Upper lobe of right lung (tissue), 1 donor: ENCODE measurements around the gene TNFAIP8. TPM values are rescaled to one million over a fixed set of nuclear protein-coding genes. Genes with fewer than 3 reads are reported as not detected.

Experiments used
- ATAC-seq: fragments of 200-7000 bp; cut with Tn5 transposase; one replicate; pipeline ENCODE4 v1.9.1; 2020; ENCODE audit warnings: mild to moderate bottlenecking, moderate library complexity
- DNase-seq: peaks from one replicate; pipeline ENCODE4 v3.0.0-alpha.2; 2020
- H3K27ac ChIP-seq: fragments of 200-600 bp; one replicate; pipeline ENCODE4 v1.8.0; 2022
- H3K27me3 ChIP-seq: fragments of 200-600 bp; one replicate; pipeline ENCODE4 v1.8.0; 2022; ENCODE audit warnings: mild to moderate bottlenecking
- H3K36me3 ChIP-seq: fragments of 200-600 bp; one replicate; pipeline ENCODE4 v1.8.0; 2022
- H3K4me1 ChIP-seq: fragments of 200-600 bp; one replicate; pipeline ENCODE4 v1.8.0; 2022
- H3K4me3 ChIP-seq: fragments of 200-600 bp; one replicate; pipeline ENCODE4 v1.8.0; 2022; ENCODE audit warnings: mild to moderate bottlenecking
- H3K9me3 ChIP-seq: fragments of 200-600 bp; one replicate; pipeline ENCODE4 v1.8.0; 2022
- CTCF ChIP-seq: fragments of 200-600 bp; IDR thresholded peaks from one replicate; pipeline ENCODE4 v1.8.0; 2022; ENCODE audit warnings: antibody characterized with exemption
- intact Hi-C: fragments of 100-400 bp; cut with DNase I; formaldehyde crosslinking; loops from one replicate; pipeline ENCODE4 v1.11.0; 2022
- total RNA-seq: library from RNA; stranded (reverse); fragmentation: NEBNext Ultra II Directional; extraction: Animal tissue kit (Norgen Biotek cat#: 25700); gene quantifications from one replicate; pipeline ENCODE4 v1.2.1, GENCODE V29; 2021
- donor health status: DM: no; HTN: yes; CAD: no; lungs with severe emphysema.

Gene TNFAIP8
- total RNA-seq, 1 donor from 2014 or later, result 22.4 TPM

GRCh38 chr5:119313197-119313596 is 42.6 kb upstream of the TNFAIP8 start:
- H3K9me3 ChIP-seq, result no peaks in the 10 kb centered on the region
- intact Hi-C loops, result no loop called here
- H3K36me3 ChIP-seq, result no peaks in the 10 kb centered on the region
- H3K27ac ChIP-seq, result no peak overlapping the region
- H3K4me1 ChIP-seq, result peaks cover 13% of the 10 kb centered on the region
- DNase-seq (no peak), ATAC-seq (no peak)
- TF ChIP-seq CTCF, result no peak
- no peak overlapping the region for H3K4me3 ChIP-seq
- H3K27me3 ChIP-seq, result no peaks in the 10 kb centered on the region

GRCh38 chr5:119313658-119314605 is 41.9 kb upstream of the TNFAIP8 start:
- Histone ChIP-seq H3K9me3 (no peaks in the 10 kb centered on the region), H3K4me3 (no peak overlapping the region), H3K27me3 (no peaks in the 10 kb centered on the region), H3K27ac (no peak overlapping the region), H3K36me3 (no peaks in the 10 kb centered on the region), H3K4me1 (peaks cover 8% of the 10 kb centered on the region)
- no peak for DNase-seq
- intact Hi-C loops, result no loop called here
- ATAC-seq, result no peak
- TF ChIP-seq CTCF, result no peak

- DNase-seq (no peak), ATAC-seq (peak; percentile 87)
- Histone ChIP-seq H3K36me3 (no peaks in the 10 kb centered on the region), H3K4me3 (no peak overlapping the region), H3K27ac (no peak overlapping the region), H3K9me3 (no peaks in the 10 kb centered on the region), H3K27me3 (no peaks in the 10 kb centered on the region), H3K4me1 (no peaks in the 10 kb centered on the region)
- intact Hi-C loops, result no loop called here
- peak; percentile 31 for TF ChIP-seq CTCF
These were observed 40.3 kb upstream of the TNFAIP8 start for GRCh38 chr5:119315516-119315949.

GRCh38 chr5:119316086-119316485 is 39.7 kb upstream of the TNFAIP8 start:
- ATAC-seq, result no peak
- Histone ChIP-seq H3K27me3 (no peaks in the 10 kb centered on the region), H3K9me3 (no peaks in the 10 kb centered on the region), H3K4me1 (no peaks in the 10 kb centered on the region), H3K36me3 (no peaks in the 10 kb centered on the region), H3K27ac (no peak overlapping the region), H3K4me3 (no peak overlapping the region)
- no peak for DNase-seq
- intact Hi-C loops, result no loop called here
- TF ChIP-seq CTCF, result no peak

GRCh38 chr5:119316906-119317305 is 38.9 kb upstream of the TNFAIP8 start:
- Histone ChIP-seq H3K27me3 (no peaks in the 10 kb centered on the region), H3K4me1 (no peaks in the 10 kb centered on the region), H3K9me3 (no peaks in the 10 kb centered on the region), H3K36me3 (no peaks in the 10 kb centered on the region), H3K27ac (no peak overlapping the region), H3K4me3 (no peak overlapping the region)
- intact Hi-C loops, result no loop called here
- TF ChIP-seq CTCF, result no peak
- DNase-seq (no peak), ATAC-seq (no peak)
